ENCODE data around the gene CEP170.
"Not testable (repeated sequence)": the region's sequence is repeated elsewhere in the genome, so short reads cannot be mapped to it uniquely, and the experiment has no call there.

The CEP170 gene

GRCh38 chr1:243218059-243218458, 37.0 kb downstream of the CEP170 start:
- DNase-seq (ENCODE audit: insufficient read length) (no peak), FAIRE-seq (no peak)
- TF ChIP-seq POLR2AphosphoS5 (IDR thresholded peaks at IDR 0.05; ENCODE audit: low read depth, low read length) (no peak), POLR2A (IDR thresholded peaks at IDR 0.05; ENCODE audit: low read depth, low read length) (no peak), TAF1 (IDR thresholded peaks at IDR 0.05; ENCODE audit: borderline replicate concordance, low read depth, low read length) (no peak)

DNA sequence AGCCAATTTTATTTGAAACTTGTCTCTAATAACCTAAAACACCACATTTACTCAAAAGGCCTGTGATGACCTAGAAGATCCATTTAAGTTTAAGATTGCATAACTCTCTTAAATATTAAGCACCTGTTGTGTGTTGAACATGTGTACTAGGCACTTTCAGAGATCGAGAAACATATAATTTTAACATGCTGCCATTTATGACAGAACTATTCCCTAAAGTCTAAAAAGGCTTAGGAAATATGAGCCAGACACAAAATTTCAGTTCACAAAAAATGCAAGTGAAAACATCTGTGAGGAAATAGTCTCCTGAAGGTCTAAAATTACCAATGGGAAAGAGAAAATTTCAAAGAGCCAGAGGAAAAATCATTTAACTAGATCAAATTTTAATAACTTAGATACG, 37.7 kb downstream of the CEP170 start:
- TF ChIP-seq TAF1 (IDR thresholded peaks at IDR 0.05; ENCODE audit: borderline replicate concordance, low read depth, low read length) (no peak), POLR2AphosphoS5 (IDR thresholded peaks at IDR 0.05; ENCODE audit: low read depth, low read length) (no peak), POLR2A (IDR thresholded peaks at IDR 0.05; ENCODE audit: low read depth, low read length) (no peak)
- FAIRE-seq, result no peak

GRCh38 chr1:243216741-243217140, 38.3 kb downstream of the CEP170 start:
- no peak for TF ChIP-seq POLR2AphosphoS5 (IDR thresholded peaks at IDR 0.05; ENCODE audit: low read depth, low read length)
- TF ChIP-seq POLR2A (IDR thresholded peaks at IDR 0.05; ENCODE audit: low read depth, low read length), result no peak
- no peak for TF ChIP-seq TAF1 (IDR thresholded peaks at IDR 0.05; ENCODE audit: borderline replicate concordance, low read depth, low read length)
- FAIRE-seq (no peak), DNase-seq (ENCODE audit: insufficient read length) (no peak)

More for the DNA sequence above, 37.7 kb downstream of the CEP170 start:
- DNase-seq (ENCODE audit: insufficient read length), result no peak

GRCh38 chr1:243215276-243215875, 39.7 kb downstream of the CEP170 start:
- DNase-seq (ENCODE audit: insufficient read length); FAIRE-seq: not testable (repeated sequence)

DNA sequence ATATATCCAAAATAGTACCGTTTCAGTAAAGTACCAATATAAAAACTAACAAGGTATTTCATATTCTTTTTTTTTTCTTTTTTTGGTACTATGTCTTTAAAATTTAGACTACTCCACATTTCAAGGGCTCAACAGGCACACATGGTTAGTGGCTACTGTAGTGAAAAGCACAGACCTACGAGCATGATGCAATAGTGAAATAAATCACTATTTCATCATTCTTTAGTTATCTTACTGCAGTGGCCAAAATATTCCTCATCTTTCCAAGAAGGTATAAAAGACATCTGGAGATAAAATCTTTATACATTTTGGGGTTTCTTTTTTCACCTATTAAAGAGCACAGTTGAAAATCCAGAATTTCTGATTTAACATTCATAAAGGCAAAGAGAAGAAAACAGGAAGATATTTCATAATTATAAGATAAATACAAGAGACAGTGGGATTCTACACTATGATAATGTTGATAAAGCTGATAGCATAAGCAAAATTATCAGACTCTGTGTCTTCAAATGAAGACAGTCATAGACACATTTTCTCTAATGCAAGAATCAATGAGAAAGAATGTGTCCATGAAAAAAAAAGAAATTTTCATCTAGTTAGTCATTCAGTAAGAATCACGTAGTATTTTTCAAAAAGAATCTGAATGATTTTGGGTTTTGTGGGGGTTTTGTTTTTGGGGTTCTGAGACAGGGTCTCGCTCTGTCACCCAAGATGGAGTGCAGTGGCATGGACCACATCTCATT, 41.9 kb downstream of the CEP170 start:
- DNase-seq (ENCODE audit: insufficient read length) (no peak), FAIRE-seq (no peak)
- no peak for TF ChIP-seq TAF1 (IDR thresholded peaks at IDR 0.05; ENCODE audit: borderline replicate concordance, low read depth, low read length)
- no peak for TF ChIP-seq POLR2A (IDR thresholded peaks at IDR 0.05; ENCODE audit: low read depth, low read length)
- no peak for TF ChIP-seq POLR2AphosphoS5 (IDR thresholded peaks at IDR 0.05; ENCODE audit: low read depth, low read length)

- FAIRE-seq; DNase-seq (ENCODE audit: insufficient read length): not testable (repeated sequence)
These were observed 43.1 kb downstream of the CEP170 start for GRCh38 chr1:243211984-243212383.

DNA sequence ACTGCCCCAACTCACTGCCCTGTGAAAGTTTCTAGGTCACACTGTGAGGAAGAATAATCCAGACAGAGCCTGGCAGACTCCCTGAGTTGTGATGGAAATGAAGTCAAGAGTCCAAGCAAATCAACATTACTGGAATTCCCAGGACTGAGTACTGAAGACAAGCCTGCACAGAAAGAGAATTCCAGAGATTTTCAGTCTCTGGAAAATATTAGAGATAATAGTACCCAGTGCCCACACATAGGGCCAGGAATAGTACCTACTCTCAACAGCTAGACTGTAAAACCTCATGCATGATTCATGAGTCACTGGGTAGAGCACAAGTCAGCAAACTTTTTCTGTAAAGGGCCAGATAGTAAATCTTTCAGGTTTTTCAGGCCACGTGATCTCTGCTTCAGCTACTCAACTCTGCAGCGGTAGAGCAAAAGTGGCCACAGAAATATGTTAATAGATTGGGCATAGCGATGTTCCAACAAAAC, 50.0 kb downstream of the CEP170 start:
- DNase-seq (ENCODE audit: insufficient read length), result not testable (repeated sequence)
- peak; percentile 24 for FAIRE-seq

DNA sequence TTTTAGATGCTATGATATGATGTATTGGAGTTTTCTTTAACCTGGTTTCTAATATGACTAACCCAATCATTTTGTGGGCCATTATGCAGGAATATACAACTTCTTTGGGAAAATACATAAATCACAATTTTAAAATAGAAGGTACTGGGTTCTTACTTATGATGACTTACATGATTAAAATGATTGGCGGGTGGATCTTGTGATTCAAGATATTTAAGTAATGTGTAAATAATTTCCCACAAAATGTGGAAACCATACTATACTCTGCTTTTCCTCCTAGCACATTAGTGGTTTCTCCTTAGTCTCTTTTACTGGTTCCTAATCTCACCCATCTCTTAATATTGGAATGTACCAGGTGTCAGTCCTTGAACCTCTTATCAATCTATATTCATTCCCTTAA, 50.7 kb downstream of the CEP170 start:
- FAIRE-seq; DNase-seq (ENCODE audit: insufficient read length): not testable (repeated sequence)

DNA sequence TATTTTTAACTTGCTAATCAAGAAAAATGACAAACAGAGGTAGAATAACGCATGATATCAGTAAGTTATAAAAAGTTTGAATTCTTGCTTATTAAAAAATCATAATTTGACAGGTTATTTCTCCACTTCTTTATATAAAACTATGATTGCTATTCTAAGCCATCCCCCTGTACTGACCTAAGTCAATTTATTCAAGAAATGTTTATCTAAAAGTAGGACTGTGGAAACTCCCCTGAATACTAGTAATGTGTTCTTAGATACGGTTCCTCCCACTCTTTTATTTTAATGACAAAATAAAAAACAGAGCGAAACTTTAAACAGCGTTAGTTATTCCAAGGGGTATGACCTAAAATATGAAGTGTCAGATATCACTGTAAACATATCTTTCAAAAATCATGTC, 51.9 kb downstream of the CEP170 start:
- FAIRE-seq, result not testable (repeated sequence)

GRCh38 chr1:243201316-243201715, 53.8 kb downstream of the CEP170 start:
- not testable (repeated sequence) for FAIRE-seq; DNase-seq (ENCODE audit: insufficient read length)

More for the DNA sequence above, 51.9 kb downstream of the CEP170 start:
- not testable (repeated sequence) for DNase-seq (ENCODE audit: insufficient read length)

DNA sequence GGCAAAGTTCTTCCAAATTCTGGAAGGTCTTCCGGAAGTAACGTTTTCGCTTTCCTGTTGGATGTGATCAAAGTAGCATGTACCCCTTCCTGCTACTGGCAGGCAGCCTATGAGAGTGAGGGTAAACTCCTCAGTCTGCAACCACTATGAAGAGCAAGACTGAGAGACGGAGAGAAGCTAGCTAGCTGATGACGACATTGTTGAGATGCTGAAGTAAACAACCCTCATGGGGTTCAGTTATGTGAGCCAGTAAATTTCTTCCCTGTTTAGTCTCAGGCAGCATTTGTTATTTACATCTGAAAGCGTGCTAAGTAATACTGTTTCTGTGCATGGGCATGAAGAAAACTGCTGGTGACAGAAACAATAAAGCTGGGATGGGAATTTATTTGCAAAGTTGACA, 57.6 kb downstream of the CEP170 start:
- not testable (repeated sequence) for DNase-seq (ENCODE audit: insufficient read length)
- FAIRE-seq, result peak; percentile 72

GRCh38 chr1:243193330-243193729, 61.8 kb downstream of the CEP170 start:
- not testable (repeated sequence) for DNase-seq (ENCODE audit: insufficient read length); FAIRE-seq

- FAIRE-seq; DNase-seq (ENCODE audit: insufficient read length): not testable (repeated sequence)
These were observed 68.7 kb downstream of the CEP170 start for GRCh38 chr1:243186201-243186995.

- DNase-seq (ENCODE audit: insufficient read length); FAIRE-seq: not testable (repeated sequence)
These were observed 70.3 kb downstream of the CEP170 start for GRCh38 chr1:243184787-243185186.

DNA sequence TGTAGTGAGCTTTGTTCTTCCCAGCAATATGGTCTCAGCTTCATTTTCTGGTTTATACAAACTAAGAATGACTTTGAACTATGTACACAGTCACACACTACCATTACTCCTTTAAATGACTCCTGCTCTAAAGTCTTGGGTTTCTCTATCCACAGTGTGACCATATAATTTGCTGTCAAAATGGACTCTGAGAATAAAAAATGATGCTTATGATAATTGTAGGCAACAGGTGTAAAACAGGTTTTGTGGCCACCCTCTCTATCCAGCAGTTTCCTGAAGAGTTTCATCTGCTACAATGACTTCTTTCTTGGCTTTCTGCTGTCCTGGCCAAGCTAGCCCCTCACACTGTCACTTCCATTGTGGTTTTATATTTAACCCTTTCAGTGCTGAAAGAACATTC, 71.4 kb downstream of the CEP170 start:
- not testable (repeated sequence) for DNase-seq (ENCODE audit: insufficient read length); FAIRE-seq

DNA sequence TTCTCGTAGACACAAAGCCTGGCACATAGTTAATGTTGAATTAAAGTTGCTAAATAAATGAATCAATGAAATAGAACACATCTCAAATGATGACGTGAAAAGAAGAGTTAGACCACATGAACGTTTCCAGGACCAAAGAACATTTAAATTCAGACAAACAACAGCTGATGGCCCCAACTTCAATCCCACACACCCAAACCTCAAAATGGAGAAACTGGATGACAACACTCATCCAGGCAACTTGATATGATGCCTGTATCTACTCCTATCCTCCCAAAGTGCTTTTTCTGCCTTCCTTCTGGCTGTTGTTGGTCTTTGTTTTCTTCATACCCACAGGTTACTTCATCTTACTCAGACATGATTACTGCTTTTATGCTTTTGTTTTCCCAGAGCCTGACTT, 71.9 kb downstream of the CEP170 start:
- FAIRE-seq; DNase-seq (ENCODE audit: insufficient read length): not testable (repeated sequence)
